Small intestine (tissue), 7 donors: ENCODE measurements around the gene CCDC63. TPM values are rescaled to one million over a fixed set of nuclear protein-coding genes. Genes with fewer than 3 reads are reported as not detected.
A peak's percentile ranks its signal among the peaks of the same experiment; 100 is the strongest.

Source experiments
- DNase-seq, 2 donors: peaks; one replicate each; pipeline versions ENCODE4 v3.0.0 to v3.0.0-alpha.2; 2013
- FAIRE-seq: peaks from 2 replicates; lab custom pipeline; 2012; peaks lifted over from hg19 to GRCh38; lab: Jason Lieb, UNC
- H3K27ac ChIP-seq, 3 donors: one replicate each; pipeline ENCODE4 v1.5.1; 2013; ENCODE audit warnings: low read length in 2 of 3, mild to moderate bottlenecking in 2 of 3, control low read depth in 1 of 3, inconsistent platforms in 1 of 3, low read depth in 1 of 3, moderate library complexity in 1 of 3
- H3K27me3 ChIP-seq, 3 donors: one replicate each; pipeline ENCODE4 v1.6.1; 2013; ENCODE audit warnings: low read length in 3 of 3, inconsistent platforms in 1 of 3; ENCODE audit not compliant: control insufficient read depth in 3 of 3, insufficient read depth in 3 of 3
- H3K36me3 ChIP-seq, 3 donors: one replicate each; pipeline ENCODE4 v1.6.1; 2013; ENCODE audit warnings: low read length in 3 of 3, inconsistent platforms in 1 of 3, low read depth in 1 of 3, mild to moderate bottlenecking in 1 of 3, moderate library complexity in 1 of 3; ENCODE audit not compliant: control insufficient read depth in 3 of 3, insufficient read depth in 2 of 3
- H3K4me1 ChIP-seq, 3 donors: one replicate each; pipeline ENCODE4 v1.6.1; 2013; ENCODE audit warnings: low read length in 2 of 3, inconsistent platforms in 1 of 3, low read depth in 1 of 3, mild to moderate bottlenecking in 1 of 3, moderate library complexity in 1 of 3; ENCODE audit not compliant: control insufficient read depth in 3 of 3, insufficient read depth in 2 of 3
- H3K4me3 ChIP-seq, 3 donors: one replicate each; pipeline ENCODE4 v1.5.1; 2013; ENCODE audit warnings: low read length in 3 of 3, control low read depth in 1 of 3, inconsistent platforms in 1 of 3, low read depth in 1 of 3, mild to moderate bottlenecking in 1 of 3, moderate library complexity in 1 of 3
- H3K9me3 ChIP-seq, 2 donors: one replicate each; pipeline ENCODE4 v1.6.1; 2013; ENCODE audit warnings: low read depth in 1 of 2, low read length in 1 of 2; ENCODE audit not compliant: control insufficient read depth in 2 of 2, insufficient read depth in 1 of 2
- WGBS, 3 donors: extraction: QIAGEN DNeasy Blood & Tissue Kit; methylation state at CpG; one replicate each; pipeline ENCODE4 v1.1.7; 2013; 5-methylcytosine and 5-hydroxymethylcytosine counted together
- polyA plus RNA-seq, 4 donors: library from polyadenylated mRNA; stranded (reverse) in 3 of 4; unstranded in 1 of 4; fragments of 200-250 nt in 3 of 4; fragments of 120-200 nt in 1 of 4; gene quantifications; one replicate each; pipeline versions ENCODE4 v1.2.1 to v1.2.3, GENCODE V29; 2013
- donor health status: healthy with polysubstance abuse.
- donor health status: control.
- donor health status: control.
- donor health status: Bipolar disorder and iron deficiency.
- donor health status: healthy.

Gene CCDC63
- polyA plus RNA-seq, 4 donors = not detected

DNA sequence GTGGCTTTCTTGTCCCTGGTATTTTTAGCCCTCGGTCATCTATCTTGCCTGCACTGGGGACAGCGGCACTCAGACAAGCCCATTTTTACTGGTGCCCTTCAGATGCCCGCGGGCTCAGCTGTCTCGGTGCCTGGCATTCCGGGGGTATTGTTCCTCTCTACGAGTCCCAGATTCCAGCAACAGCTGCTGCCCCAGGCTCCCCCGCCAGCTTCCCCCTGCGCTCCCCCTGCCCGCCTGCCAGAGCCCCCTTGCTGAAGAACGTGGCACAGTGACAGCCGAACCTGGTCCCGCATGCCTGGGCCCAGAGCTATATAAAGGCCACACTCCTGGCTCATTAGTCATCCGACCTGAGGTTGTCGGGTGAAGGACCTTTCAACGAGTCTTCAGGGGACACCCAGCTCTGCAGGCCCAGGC lies 84.5 kb downstream of the CCDC63 start:
- Histone ChIP-seq H3K4me3 (no peak overlapping the region), H3K4me1 (no peaks in the 10 kb centered on the region), H3K36me3 (no peaks in the 10 kb centered on the region), H3K27me3 (peaks cover 0 to 1% (median 1%) of the 10 kb centered on the region in 3 donors), H3K9me3 (no peaks in the 10 kb centered on the region), H3K27ac (no peak overlapping the region)
- no peak for FAIRE-seq
- 69 to 78% (median 74%) methylated on average over 16 of the region's 16 CpGs for WGBS, 3 donors
- DNase-seq = no peak

DNA sequence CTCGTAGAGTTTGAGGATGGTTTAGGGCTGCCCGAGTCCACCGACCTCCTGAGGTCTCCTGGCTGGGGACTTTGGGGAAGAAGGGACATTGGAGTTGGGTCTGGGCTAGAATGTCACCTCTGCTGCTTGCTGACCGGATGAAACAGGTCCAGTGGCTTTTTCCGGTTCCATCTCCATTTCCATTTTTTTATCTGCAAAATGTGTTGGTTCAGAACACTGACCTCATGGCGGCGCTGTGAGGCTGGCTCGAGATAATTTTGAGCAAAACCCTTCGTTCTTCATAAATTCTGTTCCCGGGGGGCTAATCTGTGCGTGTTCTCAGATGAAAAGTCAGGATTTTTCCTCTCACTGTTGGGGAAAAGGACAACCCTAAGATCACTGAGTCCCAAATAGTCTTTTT lies 85.3 kb downstream of the CCDC63 start:
- DNase-seq (no peak), FAIRE-seq (no peak)
- Histone ChIP-seq H3K4me3 (no peak overlapping the region), H3K27me3 (peaks cover 0 to 3% (median 2%) of the 10 kb centered on the region in 3 donors), H3K9me3 (no peaks in the 10 kb centered on the region), H3K27ac (no peak overlapping the region), H3K4me1 (no peaks in the 10 kb centered on the region), H3K36me3 (no peaks in the 10 kb centered on the region)
- WGBS, 3 donors = 41 to 51% (median 44%) methylated on average over 11 of the region's 11 CpGs

DNA sequence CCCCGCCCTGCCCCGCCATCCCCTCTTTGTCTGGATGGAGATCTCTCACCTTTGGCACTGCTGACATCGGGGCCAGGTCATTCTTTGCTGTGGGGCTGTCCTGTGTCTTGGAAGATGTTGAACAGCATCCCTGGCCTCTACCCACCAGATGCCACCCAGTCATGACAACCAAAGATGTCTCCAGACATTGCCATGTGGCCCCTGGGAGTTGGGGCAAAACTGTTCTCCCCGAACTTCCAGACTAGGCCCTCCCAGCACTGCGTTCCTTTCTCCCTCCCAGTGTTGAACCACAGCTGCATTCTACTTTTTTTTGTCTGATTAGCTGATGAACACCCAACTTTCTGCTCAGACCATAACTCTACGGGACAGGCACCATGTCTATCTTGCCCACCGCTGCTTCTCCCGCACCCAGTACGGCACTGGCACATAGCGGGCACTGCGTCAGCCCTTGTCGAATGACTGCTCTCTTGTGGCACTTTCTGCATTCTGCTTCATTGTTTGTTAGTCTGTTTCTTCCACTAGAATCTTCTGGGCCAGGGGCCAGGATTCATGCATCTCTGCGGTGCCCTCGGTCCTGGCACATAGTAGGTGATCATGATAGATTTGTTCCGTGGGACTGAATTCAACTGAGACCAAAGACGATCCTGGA lies 86.7 kb downstream of the CCDC63 start:
- FAIRE-seq = no peak
- Histone ChIP-seq H3K36me3 (no peaks in the 10 kb centered on the region), H3K9me3 (no peaks in the 10 kb centered on the region), H3K27ac (no peak overlapping the region), H3K4me3 (no peak overlapping the region), H3K27me3 (peaks cover 0 to 3% (median 2%) of the 10 kb centered on the region in 3 donors), H3K4me1 (no peaks in the 10 kb centered on the region)
- no peak for DNase-seq
- 90 to 93% (median 92%) methylated on average over 16 of the region's 16 CpGs for WGBS, 3 donors

DNA sequence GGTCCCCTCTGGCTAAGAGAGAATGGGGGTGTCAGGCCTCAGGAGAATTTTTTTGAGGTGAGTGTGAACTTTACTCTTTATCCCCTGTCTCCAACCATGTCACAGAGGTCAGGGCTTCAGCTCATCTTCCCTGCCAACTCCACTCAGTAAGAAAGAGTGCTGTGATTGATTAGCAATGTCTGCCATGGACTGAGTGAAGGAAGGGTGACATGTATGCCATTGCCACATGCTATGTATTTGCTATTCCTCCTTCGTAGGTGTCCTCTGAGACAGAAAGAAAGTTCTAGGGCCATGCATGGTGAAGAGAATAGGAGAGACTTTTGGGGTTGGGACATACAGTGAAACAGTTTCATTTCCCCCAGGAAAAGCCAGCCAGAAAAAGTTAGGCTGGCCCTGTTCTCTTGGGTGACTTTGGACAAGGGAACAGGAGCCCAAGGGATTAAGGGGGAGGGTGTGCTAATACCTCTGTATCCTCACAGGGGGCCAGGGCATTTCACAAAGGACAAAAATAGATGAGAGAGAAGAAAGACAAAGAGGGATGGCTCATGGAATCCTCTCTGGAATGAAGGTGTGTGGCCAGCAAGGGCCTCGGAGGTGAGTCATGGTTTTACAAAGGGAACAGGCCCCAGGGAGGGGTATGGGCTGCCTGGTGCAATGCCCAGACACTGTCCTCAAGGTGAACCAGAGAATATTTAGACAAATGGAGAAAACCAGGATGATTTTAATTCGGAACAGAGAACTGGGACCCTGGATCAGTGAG lies 87.5 kb downstream of the CCDC63 start:
- no peaks in the 10 kb centered on the region for H3K9me3 ChIP-seq
- H3K27me3 ChIP-seq = peaks cover 0 to 3% (median 2%) of the 10 kb centered on the region in 3 donors
- no peak for FAIRE-seq
- no peak overlapping the region for H3K4me3 ChIP-seq
- no peaks in the 10 kb centered on the region for H3K36me3 ChIP-seq
- DNase-seq = no peak
- 50 to 70% (median 65%) methylated on average over 3 of the region's 3 CpGs for WGBS, 3 donors
- H3K27ac ChIP-seq = no peak overlapping the region
- H3K4me1 ChIP-seq = no peaks in the 10 kb centered on the region

DNA sequence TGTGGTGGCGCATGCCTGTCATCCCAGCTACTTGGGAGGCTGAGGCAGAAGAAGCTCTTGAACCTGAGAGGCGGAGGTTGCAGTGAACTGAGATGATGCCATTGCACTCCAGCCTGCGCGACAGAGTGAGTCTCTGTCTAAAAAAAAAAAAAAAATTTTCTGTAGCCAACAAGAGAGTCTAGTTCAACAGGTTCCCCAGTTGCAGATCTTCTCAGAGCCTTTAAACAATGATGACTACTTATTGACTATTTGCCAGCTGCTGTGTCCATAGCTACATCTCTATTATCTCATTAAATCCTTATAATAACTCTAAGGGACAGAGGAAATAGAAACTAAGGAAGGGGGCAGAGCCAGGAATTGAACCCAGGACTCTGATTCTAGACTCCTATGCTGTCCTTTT lies 88.8 kb downstream of the CCDC63 start:
- Histone ChIP-seq H3K36me3 (no peaks in the 10 kb centered on the region), H3K4me3 (no peak overlapping the region), H3K9me3 (no peaks in the 10 kb centered on the region), H3K27ac (no peak overlapping the region), H3K27me3 (peaks cover 0 to 3% (median 2%) of the 10 kb centered on the region in 3 donors), H3K4me1 (no peaks in the 10 kb centered on the region)
- FAIRE-seq (no peak), DNase-seq (no peak)
- 93 to 98% (median 94%) methylated on average over 4 of the region's 4 CpGs for WGBS, 3 donors

DNA sequence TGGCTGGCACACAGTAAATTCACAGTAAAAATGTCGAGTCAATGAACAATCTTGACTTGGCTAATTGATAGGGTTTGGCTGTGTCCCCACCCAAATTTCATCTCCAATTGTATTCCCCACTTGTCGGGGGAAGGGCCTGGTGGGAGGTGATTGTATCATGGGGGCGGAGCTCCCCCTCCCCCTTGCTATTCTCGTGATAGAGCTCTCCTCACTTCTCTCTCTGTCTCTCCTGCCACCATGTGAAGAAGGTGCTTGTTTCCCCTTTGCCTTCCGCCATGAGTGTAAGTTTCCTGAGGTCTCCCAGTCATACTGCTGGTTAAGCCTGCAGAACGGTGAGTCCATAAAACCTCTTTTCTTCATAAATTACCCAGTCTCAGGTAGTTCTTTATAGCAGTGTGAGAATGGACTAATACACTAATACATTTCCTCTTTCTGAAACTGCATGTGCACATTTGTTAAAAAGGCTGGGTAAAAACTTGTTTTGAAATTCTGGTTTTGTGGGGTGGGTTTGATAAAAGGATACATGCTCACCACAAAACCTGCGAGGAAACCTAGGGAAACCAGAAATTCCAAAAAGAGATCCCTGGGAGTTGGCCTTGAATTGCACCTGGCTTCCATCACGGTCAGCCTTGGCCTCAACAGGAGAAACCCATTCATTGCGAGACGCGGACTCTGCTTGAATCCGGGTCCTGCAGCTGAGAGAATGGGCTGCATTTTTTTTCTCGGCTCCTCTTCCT lies 89.7 kb downstream of the CCDC63 start:
- no peak overlapping the region for H3K27ac ChIP-seq
- no peak overlapping the region for H3K4me3 ChIP-seq
- FAIRE-seq (no peak), DNase-seq (no peak)
- peaks cover 0 to 3% (median 2%) of the 10 kb centered on the region in 3 donors for H3K27me3 ChIP-seq
- WGBS, 3 donors = 33 to 42% (median 38%) methylated on average over 13 of the region's 13 CpGs
- H3K36me3 ChIP-seq = no peaks in the 10 kb centered on the region
- H3K9me3 ChIP-seq = no peaks in the 10 kb centered on the region
- no peaks in the 10 kb centered on the region for H3K4me1 ChIP-seq

DNA sequence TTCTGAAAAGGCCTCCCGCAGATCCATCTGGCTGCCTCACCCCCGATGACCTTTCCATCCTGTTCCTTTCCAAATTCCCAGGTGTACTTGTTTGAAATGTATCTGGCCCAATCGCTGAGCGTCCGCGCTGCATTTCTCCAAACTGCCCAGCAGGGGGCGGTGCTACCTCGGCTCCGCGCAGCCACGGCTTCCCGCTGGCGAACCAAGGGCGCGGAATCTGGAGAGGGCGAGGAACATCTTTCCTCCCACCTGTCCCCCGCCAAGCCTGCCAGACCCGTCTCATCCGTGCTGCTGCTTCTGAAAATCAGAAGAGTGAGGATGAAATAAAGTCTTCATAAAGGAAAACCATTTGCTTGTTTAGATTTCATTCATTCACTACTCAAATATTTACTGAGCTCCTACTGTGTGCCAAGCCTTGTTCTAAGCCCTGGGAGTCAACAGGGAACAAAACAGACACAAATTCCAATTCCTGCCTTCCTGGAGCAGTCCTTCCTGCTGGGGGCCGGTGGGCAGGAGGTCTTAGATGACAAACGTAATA lies 90.4 kb downstream of the CCDC63 start:
- Histone ChIP-seq H3K27ac (no peak overlapping the region), H3K36me3 (no peaks in the 10 kb centered on the region), H3K27me3 (peaks cover 0 to 3% (median 2%) of the 10 kb centered on the region in 3 donors), H3K4me3 (no peak overlapping the region), H3K4me1 (no peaks in the 10 kb centered on the region), H3K9me3 (no peaks in the 10 kb centered on the region)
- WGBS, 3 donors = 3 to 6% (median 4%) methylated on average over 21 of the region's 21 CpGs
- DNase-seq (peak; percentile 15 to 62), FAIRE-seq (no peak)

DNA sequence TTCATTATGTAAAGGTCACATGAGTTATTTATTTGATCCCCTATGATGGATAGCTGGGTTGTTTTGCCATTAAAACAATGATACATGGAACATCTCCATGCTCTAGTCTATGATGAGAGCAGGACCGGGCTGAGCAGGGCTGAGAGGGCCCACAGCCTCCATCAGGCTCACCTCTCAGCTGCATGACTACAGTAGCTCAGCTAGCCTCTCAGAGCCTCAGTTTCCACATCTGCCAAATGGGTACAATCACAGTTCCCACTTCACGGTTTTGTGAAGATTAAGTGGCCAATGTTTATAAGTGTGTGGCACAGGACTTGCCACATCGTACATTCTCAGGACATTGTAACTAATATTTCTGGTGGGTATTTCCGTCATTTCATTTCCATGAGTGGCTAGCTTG lies 93.5 kb downstream of the CCDC63 start:
- Histone ChIP-seq H3K27ac (no peak overlapping the region), H3K4me1 (no peaks in the 10 kb centered on the region), H3K27me3 (peaks cover 0 to 6% (median 2%) of the 10 kb centered on the region in 3 donors), H3K9me3 (no peaks in the 10 kb centered on the region), H3K36me3 (no peaks in the 10 kb centered on the region), H3K4me3 (no peak overlapping the region)
- DNase-seq (no peak), FAIRE-seq (no peak)
- 75 to 94% (median 90%) methylated on average over 4 of the region's 4 CpGs for WGBS, 3 donors
